ENCODE measurements around the gene PLCL2.

- TF ChIP-seq POLR2A (IDR thresholded peaks at IDR 0.05; ENCODE audit: low read depth, low read length) (no peak), TAF1 (IDR thresholded peaks at IDR 0.05; ENCODE audit: borderline replicate concordance, low read depth, low read length) (no peak)
Observed at GRCh38 chr3:17038900-17039553, 154.3 kb downstream of the PLCL2 start.
